OCI-LY3 (cell line): ENCODE data around the gene SFRP5.

ENCODE experiments used
- CTCF ChIP-seq: fragments of 200-600, 300-600 bp; sonication (generic); IDR thresholded peaks from 2 replicates; pipeline ENCODE4 v1.5.1; 2014; ENCODE audit warnings: antibody characterized with exemption, low read length, low read depth
- EZH2phosphoT487 ChIP-seq: fragments of 200-600 bp; shearing (Covaris generic); IDR thresholded peaks from 2 replicates; pipeline ENCODE4 v1.6.1; 2018; ENCODE audit warnings: antibody characterized with exemption, mixed run types, low read depth

GRCh38 chr10:97737770-97738265, 34.0 kb downstream of the SFRP5 start:
- no peak for TF ChIP-seq CTCF
- TF ChIP-seq EZH2phosphoT487, result no peak
